Muscle layer of duodenum (tissue), 2 donors: ENCODE data around the gene HIGD1C.

ENCODE experiments used
- H3K27ac ChIP-seq: one replicate; pipeline ENCODE4 v1.7.0; 2013; ENCODE audit warnings: mild to moderate bottlenecking, low read length
- H3K27me3 ChIP-seq: one replicate; pipeline ENCODE4 v1.7.0; 2013; ENCODE audit warnings: low read depth, mild to moderate bottlenecking, control low read depth, low read length
- H3K36me3 ChIP-seq, 2 donors: one replicate each; pipeline ENCODE4 v1.7.0; 2013; ENCODE audit warnings: low read length in 2 of 2, control low read depth in 1 of 2, mild to moderate bottlenecking in 1 of 2; ENCODE audit not compliant: insufficient read depth in 2 of 2, control insufficient read depth in 1 of 2
- H3K4me1 ChIP-seq, 2 donors: one replicate each; pipeline ENCODE4 v1.7.0; 2013; ENCODE audit warnings: low read length in 2 of 2, mild to moderate bottlenecking in 2 of 2, control low read depth in 1 of 2, moderate library complexity in 1 of 2; ENCODE audit not compliant: insufficient read depth in 2 of 2, control insufficient read depth in 1 of 2
- H3K4me3 ChIP-seq, 2 donors: one replicate each; pipeline ENCODE4 v1.7.0; 2013; ENCODE audit warnings: low read length in 2 of 2, low read depth in 1 of 2, mild to moderate bottlenecking in 1 of 2
- H3K9me3 ChIP-seq, 2 donors: one replicate each; pipeline ENCODE4 v1.7.0; 2013; ENCODE audit warnings: low read length in 2 of 2, control low read depth in 1 of 2, mild to moderate bottlenecking in 1 of 2; ENCODE audit not compliant: control insufficient read depth in 1 of 2
- donor health status: healthy.

The HIGD1C gene

GRCh38 chr12:51019927-51020326, 67.6 kb downstream of the HIGD1C start:
- Histone ChIP-seq H3K4me3 (no peak overlapping the region), H3K4me1 (peaks cover 6% of the 10 kb centered on the region in 2 donors), H3K27me3 (no peaks in the 10 kb centered on the region), H3K27ac (no peak overlapping the region), H3K9me3 (no peaks in the 10 kb centered on the region), H3K36me3 (no peaks in the 10 kb centered on the region)
